Keratinocyte (primary cell): Measurements from ENCODE around the gene RTKN2. TPM values are rescaled to one million over a fixed set of nuclear protein-coding genes. Genes with fewer than 3 reads are reported as not detected.

Source experiments
- DNase-seq: peaks from one replicate; pipeline ENCODE4 v3.0.0-alpha.2; 2011; ENCODE audit warnings: low read depth, missing footprints, low spot score
- FAIRE-seq: peaks from 2 replicates; lab custom pipeline; 2011; peaks lifted over from hg19 to GRCh38; lab: Jason Lieb, UNC
- H2AFZ ChIP-seq: 2 replicates; pipeline ENCODE4 v1.6.0; 2012; ENCODE audit warnings: low read length, control low read depth, inconsistent platforms; ENCODE audit not compliant: control insufficient read depth
- H3K27ac ChIP-seq: 2 replicates; pipeline ENCODE4 v1.5.1; 2011; ENCODE audit warnings: low read length; ENCODE audit not compliant: control insufficient read depth, insufficient read depth
- H3K27me3 ChIP-seq: 3 replicates; pipeline ENCODE4 v1.6.0; 2011; ENCODE audit warnings: low read length; ENCODE audit not compliant: control insufficient read depth, insufficient read depth; ENCODE audit errors: extremely low read depth
- H3K36me3 ChIP-seq, 2 experiments: 2 replicates in 1 of 2; 3 replicates in 1 of 2; pipeline ENCODE4 v1.5.1; 2011; ENCODE audit warnings: low read length in 2 of 2, mild to moderate bottlenecking in 1 of 2; ENCODE audit not compliant: control insufficient read depth in 2 of 2, insufficient read depth in 2 of 2; ENCODE audit errors: extremely low read depth in 1 of 2
- H3K4me1 ChIP-seq: 3 replicates; pipeline ENCODE4 v1.5.1; 2011; ENCODE audit warnings: low read length; ENCODE audit not compliant: control insufficient read depth, insufficient read depth; ENCODE audit errors: extremely low read depth
- H3K4me2 ChIP-seq: 3 replicates; pipeline ENCODE4 v1.6.0; 2011; ENCODE audit warnings: low read depth, low read length; ENCODE audit not compliant: control insufficient read depth, insufficient read depth; ENCODE audit errors: extremely low read depth
- H3K4me3 ChIP-seq, 3 experiments: fragments of 200-600 bp in 1 of 3; sonication (generic) in 1 of 3; 2 replicates in 2 of 3; 3 replicates in 1 of 3; pipeline ENCODE4 v1.5.1; 2011 to 2016; ENCODE audit warnings: low read length in 3 of 3, mild to moderate bottlenecking in 3 of 3, control low read depth in 2 of 3, inconsistent platforms in 1 of 3, low read depth in 1 of 3, mixed read lengths in 1 of 3, mixed run types in 1 of 3, moderate library complexity in 1 of 3; ENCODE audit not compliant: control insufficient read depth in 2 of 3, insufficient read depth in 2 of 3; ENCODE audit errors: extremely low read depth in 1 of 3
- H3K79me2 ChIP-seq: 2 replicates; pipeline ENCODE4 v1.6.0; 2012; ENCODE audit warnings: low read length; ENCODE audit not compliant: control insufficient read depth, insufficient read depth
- H3K9ac ChIP-seq: 3 replicates; pipeline ENCODE4 v1.6.0; 2011; ENCODE audit warnings: low read length; ENCODE audit not compliant: control insufficient read depth, insufficient read depth; ENCODE audit errors: extremely low read depth
- H3K9me1 ChIP-seq: 3 replicates; pipeline ENCODE4 v1.6.0; 2011; ENCODE audit warnings: low read length; ENCODE audit not compliant: control insufficient read depth, insufficient read depth; ENCODE audit errors: extremely low read depth
- H3K9me3 ChIP-seq: 2 replicates; pipeline ENCODE4 v1.5.1; 2012; ENCODE audit warnings: low read depth, low read length; ENCODE audit not compliant: control insufficient read depth
- H4K20me1 ChIP-seq: 3 replicates; pipeline ENCODE4 v1.6.0; 2011; ENCODE audit warnings: low read length; ENCODE audit not compliant: control insufficient read depth, insufficient read depth; ENCODE audit errors: extremely low read depth
- CTCF ChIP-seq, 3 experiments: IDR thresholded peaks in 1 of 3; conservative IDR thresholded peaks in 1 of 3; optimal IDR thresholded peaks in 1 of 3; 2 replicates in 2 of 3; 3 replicates in 1 of 3; pipeline versions ENCODE3 to v1.5.1; 2011; ENCODE audit warnings: low read length in 3 of 3, mild to moderate bottlenecking in 3 of 3, moderate library complexity in 2 of 3, control low read depth in 1 of 3, inconsistent platforms in 1 of 3; ENCODE audit not compliant: insufficient read depth in 2 of 3; ENCODE audit errors: extremely low read depth in 1 of 3
- EZH2 ChIP-seq: IDR thresholded peaks from one replicate; pipeline ENCODE4 v1.6.1; 2012; ENCODE audit warnings: inconsistent platforms, mild to moderate bottlenecking, low read length, moderate library complexity
- dilution Hi-C: fragments of 300-500 bp; cut with MboI; formaldehyde crosslinking; loops from one replicate; pipeline ENCODE4 v1.7.0; 2020; ENCODE audit warnings: low sequenced_read_pairs; ENCODE audit not compliant: extremely low pct_ligation_motif_present
- polyA plus RNA-seq, 5 experiments: library from polyadenylated mRNA; depleted of rRNA in 3 of 5; stranded (reverse) in 3 of 5; stranded (forward) in 1 of 5; unstranded in 1 of 5; fragments of >200 nt; gene quantifications; 1 replicate in 1 of 5; 2 replicates in 3 of 5; 3 replicates in 1 of 5; pipeline versions ENCODE4 v1.2.1 to v1.2.3, GENCODE V29; 2011 to 2012; ENCODE audit warnings: missing spikeins in 2 of 5, low read depth in 1 of 5, low replicate concordance in 1 of 5

Gene RTKN2
- polyA plus RNA-seq, 1 donor (not counting 4 experiments of a cell fraction or from before 2014, with no cell fraction given), result 3.2 TPM

- H3K27ac ChIP-seq, result peak overlapping the region; percentile 21
- no peak overlapping the region for H3K9ac ChIP-seq
Observed at GRCh38 chr10:62264702-62265436, 3.8 kb downstream of the RTKN2 start.

GRCh38 chr10:62264126-62264525 is 4.5 kb downstream of the RTKN2 start:
- no peaks in the 10 kb centered on the region for H3K9me3 ChIP-seq
- peaks cover 0 to 4% of the 10 kb centered on the region in 2 experiments for H3K36me3 ChIP-seq
- H3K4me3 ChIP-seq, result no peak overlapping the region
- H3K27me3 ChIP-seq, result no peaks in the 10 kb centered on the region
- H3K4me1 ChIP-seq, result peaks cover 18% of the 10 kb centered on the region
- DNase-seq (no peak), FAIRE-seq (peak; percentile 29)
- no peak for TF ChIP-seq EZH2
- no peak for TF ChIP-seq CTCF (optimal IDR thresholded peaks at IDR 0.05 in 1 of 3, IDR thresholded peaks at IDR 0.05 in 1 of 3, conservative IDR thresholded peaks at IDR 0.05 in 1 of 3; ENCODE audit: extremely low read depth in 1 of 3, insufficient read depth in 2 of 3, low read length in 3 of 3)
- no peak overlapping the region for H3K27ac ChIP-seq
- H4K20me1 ChIP-seq, result no peaks in the 10 kb centered on the region
- peaks cover 17% of the 10 kb centered on the region for H3K79me2 ChIP-seq
- dilution Hi-C loops, result no loop called here
- no peak overlapping the region for H3K9ac ChIP-seq
- no peak overlapping the region for H3K4me2 ChIP-seq
- no peaks in the 10 kb centered on the region for H3K9me1 ChIP-seq
- H2AFZ ChIP-seq, result no peak overlapping the region

More at GRCh38 chr10:62264702-62265436, 3.8 kb downstream of the RTKN2 start:
- FAIRE-seq (peak; percentile 82), DNase-seq (peak; percentile 65)
- H3K4me1 ChIP-seq, result peaks cover 19% of the 10 kb centered on the region
- dilution Hi-C loops, result no loop called here
- peaks cover 17% of the 10 kb centered on the region for H3K79me2 ChIP-seq
- TF ChIP-seq EZH2, result no peak
- peak; percentile 36 to 58 (median 55) for TF ChIP-seq CTCF (optimal IDR thresholded peaks at IDR 0.05 in 1 of 3, IDR thresholded peaks at IDR 0.05 in 1 of 3, conservative IDR thresholded peaks at IDR 0.05 in 1 of 3; ENCODE audit: extremely low read depth in 1 of 3, insufficient read depth in 2 of 3, low read length in 3 of 3)
- no peaks in the 10 kb centered on the region for H4K20me1 ChIP-seq
- H3K4me3 ChIP-seq, result no peak overlapping the region
- H3K9me1 ChIP-seq, result no peaks in the 10 kb centered on the region
- no peaks in the 10 kb centered on the region for H3K27me3 ChIP-seq
- H3K4me2 ChIP-seq, result peak overlapping the region; percentile 2
- no peaks in the 10 kb centered on the region for H3K36me3 ChIP-seq
- H3K9me3 ChIP-seq, result no peaks in the 10 kb centered on the region
- H2AFZ ChIP-seq, result peak overlapping the region; percentile 10
